BLaER1 (cell line): ENCODE data around the gene SMAD1.

Source experiments
- H3K27ac ChIP-seq: shearing (Covaris generic); formaldehyde crosslinking; 2 replicates; pipeline ENCODE4 v1.8.1; 2022
- H3K27me3 ChIP-seq: shearing (Covaris generic); formaldehyde crosslinking; 2 replicates; pipeline ENCODE4 v1.8.1; 2022
- H3K36me3 ChIP-seq: shearing (Covaris generic); formaldehyde crosslinking; 2 replicates; pipeline ENCODE4 v1.8.1; 2022
- H3K4me1 ChIP-seq: shearing (Covaris generic); formaldehyde crosslinking; 2 replicates; pipeline ENCODE4 v1.8.1; 2022
- H3K4me2 ChIP-seq: shearing (Covaris generic); formaldehyde crosslinking; 2 replicates; pipeline ENCODE4 v1.8.1; 2022
- H3K4me3 ChIP-seq: shearing (Covaris generic); formaldehyde crosslinking; 2 replicates; pipeline ENCODE4 v1.8.1; 2022
- H3K9ac ChIP-seq: shearing (Covaris generic); formaldehyde crosslinking; 2 replicates; pipeline ENCODE4 v1.8.1; 2022
- H3K9me3 ChIP-seq: shearing (Covaris generic); formaldehyde crosslinking; 2 replicates; pipeline ENCODE4 v1.8.1; 2022
- H4K20me1 ChIP-seq: shearing (Covaris generic); formaldehyde crosslinking; 2 replicates; pipeline ENCODE4 v1.8.1; 2022
- Cebpa-rat ChIP-seq: shearing (Covaris generic); IDR thresholded peaks from 2 replicates; pipeline ENCODE4 v1.8.1; 2022

SMAD1 gene

DNA sequence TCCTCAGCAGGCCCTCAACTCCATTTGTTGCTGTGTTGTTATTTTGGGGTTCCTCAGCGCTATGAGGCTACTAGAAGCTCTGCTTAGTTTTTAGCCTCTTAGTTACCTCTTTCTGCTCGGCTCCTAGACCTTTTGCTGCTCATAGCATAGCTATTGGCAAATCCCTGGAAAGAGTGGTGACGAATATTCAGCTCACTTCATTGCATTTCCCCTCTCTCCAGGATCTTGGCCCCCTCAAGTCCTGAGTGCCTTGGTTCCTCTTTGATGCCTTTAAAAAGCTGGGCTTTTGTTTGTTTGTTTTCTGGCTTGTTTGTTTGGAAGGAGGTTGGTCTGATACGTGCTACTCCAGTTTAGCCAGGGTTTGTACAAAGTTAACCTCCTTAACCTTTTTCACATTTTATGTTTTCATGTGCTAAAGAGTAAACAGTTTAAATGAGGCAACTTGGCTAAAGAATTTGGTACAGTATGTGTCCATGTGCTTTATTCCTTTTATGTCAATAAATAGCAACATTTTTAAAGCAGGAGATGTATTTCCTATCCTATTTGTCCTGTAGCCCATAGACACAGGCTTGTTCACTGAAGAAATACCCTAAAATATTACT lies 31.5 kb downstream of the SMAD1 start:
- no peak overlapping the region for H3K4me3 ChIP-seq
- no peak overlapping the region for H3K27ac ChIP-seq
- H3K9ac ChIP-seq, result no peak overlapping the region
- H4K20me1 ChIP-seq, result peaks cover 6% of the 10 kb centered on the region; the same call in 1 of the 2 replicates
- H3K4me2 ChIP-seq, result no peak overlapping the region
- peaks cover 61% of the 10 kb centered on the region for H3K36me3 ChIP-seq
- H3K9me3 ChIP-seq, result peaks cover 44% of the 10 kb centered on the region
- H3K27me3 ChIP-seq, result no peaks in the 10 kb centered on the region
- no peaks in the 10 kb centered on the region; the same call in 1 of the 2 replicates for H3K4me1 ChIP-seq
- TF ChIP-seq Cebpa-rat, result no peak

DNA sequence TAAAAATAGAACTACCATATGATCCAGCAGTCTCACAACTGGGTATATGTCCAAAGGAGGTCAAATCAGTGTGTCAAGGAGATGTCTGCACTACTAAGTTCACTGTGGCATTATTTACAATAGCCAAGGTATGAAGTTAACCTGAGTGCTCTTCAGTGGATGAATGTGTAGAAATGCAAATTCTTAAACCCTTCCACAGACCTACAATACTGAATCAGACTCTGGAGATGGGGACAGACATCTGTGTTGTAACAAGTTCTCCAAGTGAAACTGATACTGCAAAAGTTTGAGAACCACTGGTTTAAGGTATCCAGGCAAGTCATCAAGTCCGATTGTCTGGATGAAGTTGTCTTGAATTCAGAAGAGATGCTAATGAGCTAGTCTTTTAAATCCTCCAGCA lies 38.5 kb downstream of the SMAD1 start:
- no peak overlapping the region for H3K27ac ChIP-seq
- H3K4me2 ChIP-seq, result no peak overlapping the region
- no peak overlapping the region for H3K4me3 ChIP-seq
- TF ChIP-seq Cebpa-rat, result no peak
- no peak overlapping the region for H3K9ac ChIP-seq
- peaks cover 42% of the 10 kb centered on the region for H3K9me3 ChIP-seq
- no peaks in the 10 kb centered on the region for H3K27me3 ChIP-seq
- peaks cover 23% of the 10 kb centered on the region; the same call in 1 of the 2 replicates for H4K20me1 ChIP-seq
- peaks cover 17% of the 10 kb centered on the region for H3K4me1 ChIP-seq
- peaks cover 65% of the 10 kb centered on the region for H3K36me3 ChIP-seq

DNA sequence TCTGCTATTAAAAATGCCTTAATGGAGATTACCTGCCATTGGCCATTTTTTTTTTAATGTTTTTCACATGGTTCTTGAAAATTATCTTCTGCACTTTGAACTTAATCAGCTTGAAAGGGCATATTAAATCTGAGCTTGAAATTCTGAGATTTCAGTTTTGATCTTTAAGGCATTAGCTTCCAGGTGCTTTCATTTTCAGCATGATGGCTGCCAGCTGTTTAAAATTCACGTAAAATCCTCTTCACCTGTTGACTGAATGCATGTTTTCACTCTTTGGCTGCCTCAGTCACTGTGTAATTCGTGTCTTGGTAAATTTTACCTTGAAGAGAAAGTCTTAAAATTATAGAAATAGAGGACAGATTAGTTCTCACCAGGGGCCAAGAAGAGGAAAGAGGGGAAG lies 39.6 kb downstream of the SMAD1 start:
- peaks cover 55% of the 10 kb centered on the region for H3K36me3 ChIP-seq
- H3K27me3 ChIP-seq, result no peaks in the 10 kb centered on the region
- H3K4me3 ChIP-seq, result no peak overlapping the region
- no peak overlapping the region for H3K27ac ChIP-seq
- H3K9ac ChIP-seq, result no peak overlapping the region
- no peak for TF ChIP-seq Cebpa-rat
- H4K20me1 ChIP-seq, result peaks cover 29% of the 10 kb centered on the region; the same call in 1 of the 2 replicates
- peaks cover 42% of the 10 kb centered on the region for H3K9me3 ChIP-seq
- H3K4me1 ChIP-seq, result peaks cover 23% of the 10 kb centered on the region
- H3K4me2 ChIP-seq, result no peak overlapping the region

DNA sequence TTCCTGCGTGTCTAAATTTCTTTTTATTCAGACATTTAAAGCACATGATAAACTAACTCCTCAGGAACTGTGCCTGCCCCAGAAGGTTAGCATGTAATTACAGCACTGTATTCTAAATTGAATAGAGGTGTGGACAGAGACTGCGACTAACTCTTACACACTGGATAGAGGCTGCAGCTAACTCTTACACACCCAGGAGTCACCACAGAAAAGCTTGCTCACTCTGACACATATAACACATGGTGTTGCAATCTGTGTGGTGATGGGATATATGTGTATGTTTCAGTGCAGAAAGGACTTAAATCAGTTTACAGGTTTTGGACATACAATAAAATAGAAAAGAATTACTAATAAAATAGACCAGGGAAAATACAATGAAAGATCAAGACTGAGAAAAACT lies 41.5 kb downstream of the SMAD1 start:
- Histone ChIP-seq H3K36me3 (peaks cover 42% of the 10 kb centered on the region), H3K9ac (no peak overlapping the region), H3K4me3 (no peak overlapping the region), H3K4me1 (peaks cover 23% of the 10 kb centered on the region), H3K27ac (no peak overlapping the region), H4K20me1 (peaks cover 29% of the 10 kb centered on the region; the same call in 1 of the 2 replicates), H3K27me3 (no peaks in the 10 kb centered on the region), H3K4me2 (no peak overlapping the region), H3K9me3 (peaks cover 34% of the 10 kb centered on the region; the same call in 1 of the 2 replicates)
- TF ChIP-seq Cebpa-rat, result no peak

GRCh38 chr4:145524552-145524951 lies 42.9 kb downstream of the SMAD1 start:
- no peak overlapping the region for H3K4me3 ChIP-seq
- H3K4me1 ChIP-seq, result peaks cover 23% of the 10 kb centered on the region
- H3K9me3 ChIP-seq, result peaks cover 28% of the 10 kb centered on the region; the same call in 1 of the 2 replicates
- H3K27ac ChIP-seq, result 0 out of 2 replicates have a peak overlapping the region, but pooled peaks have one; percentile 35
- peaks cover 30% of the 10 kb centered on the region for H3K36me3 ChIP-seq
- H4K20me1 ChIP-seq, result peaks cover 38% of the 10 kb centered on the region; the same call in 1 of the 2 replicates
- 0 out of 2 replicates have a peak overlapping the region, but pooled peaks have one; percentile 3 for H3K9ac ChIP-seq
- TF ChIP-seq Cebpa-rat, result no peak
- H3K27me3 ChIP-seq, result no peaks in the 10 kb centered on the region
- H3K4me2 ChIP-seq, result peak overlapping the region; percentile 41

DNA sequence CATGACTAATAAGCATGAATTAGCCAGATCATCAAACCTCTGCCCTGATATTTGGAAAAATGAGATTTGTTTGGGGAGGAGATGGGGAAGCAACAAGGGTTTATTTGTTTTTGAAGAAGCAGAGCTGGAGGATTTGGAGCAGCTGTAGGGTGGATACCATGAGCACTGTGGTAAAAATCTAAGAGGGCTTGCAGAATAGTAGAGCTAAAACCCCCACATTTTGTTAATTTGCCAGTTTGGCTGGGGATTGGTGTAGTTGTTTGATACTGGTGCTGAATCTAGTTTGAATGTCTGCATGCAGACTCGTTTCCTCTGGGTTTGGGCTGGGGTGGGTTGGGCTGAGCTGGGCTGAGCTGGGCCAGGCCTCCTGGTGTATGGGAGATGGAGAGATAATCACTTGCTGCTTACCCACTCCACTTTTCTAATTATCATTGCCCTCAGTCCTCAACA lies 43.7 kb downstream of the SMAD1 start:
- no peak for TF ChIP-seq Cebpa-rat
- Histone ChIP-seq H3K27ac (no peak overlapping the region), H3K9ac (0 out of 2 replicates have a peak overlapping the region, but pooled peaks have one; percentile 3), H3K36me3 (peaks cover 23% of the 10 kb centered on the region), H3K4me2 (peak overlapping the region; percentile 41), H3K9me3 (peaks cover 20% of the 10 kb centered on the region; the same call in 1 of the 2 replicates), H3K4me1 (peaks cover 23% of the 10 kb centered on the region), H3K4me3 (no peak overlapping the region), H4K20me1 (peaks cover 38% of the 10 kb centered on the region), H3K27me3 (no peaks in the 10 kb centered on the region)

GRCh38 chr4:145527773-145528172 lies 46.1 kb downstream of the SMAD1 start:
- no peak for TF ChIP-seq Cebpa-rat
- peaks cover 32% of the 10 kb centered on the region for H3K4me1 ChIP-seq
- H3K9ac ChIP-seq, result no peak overlapping the region

GRCh38 chr4:145528601-145529000 lies 46.9 kb downstream of the SMAD1 start:
- Histone ChIP-seq H4K20me1 (peaks cover 50% of the 10 kb centered on the region), H3K27me3 (no peaks in the 10 kb centered on the region), H3K4me3 (no peak overlapping the region), H3K4me1 (peaks cover 31% of the 10 kb centered on the region), H3K36me3 (peaks cover 16% of the 10 kb centered on the region), H3K9ac (no peak overlapping the region), H3K27ac (no peak overlapping the region), H3K4me2 (no peak overlapping the region), H3K9me3 (peaks cover 4% of the 10 kb centered on the region; the same call in 1 of the 2 replicates)
- TF ChIP-seq Cebpa-rat, result no peak

More at GRCh38 chr4:145527773-145528172, 46.1 kb downstream of the SMAD1 start:
- Histone ChIP-seq H3K9me3 (peaks cover 5% of the 10 kb centered on the region; the same call in 1 of the 2 replicates), H4K20me1 (peaks cover 51% of the 10 kb centered on the region), H3K36me3 (peaks cover 8% of the 10 kb centered on the region; the same call in 1 of the 2 replicates), H3K4me3 (no peak overlapping the region), H3K27ac (no peak overlapping the region), H3K4me2 (no peak overlapping the region), H3K27me3 (no peaks in the 10 kb centered on the region)

DNA sequence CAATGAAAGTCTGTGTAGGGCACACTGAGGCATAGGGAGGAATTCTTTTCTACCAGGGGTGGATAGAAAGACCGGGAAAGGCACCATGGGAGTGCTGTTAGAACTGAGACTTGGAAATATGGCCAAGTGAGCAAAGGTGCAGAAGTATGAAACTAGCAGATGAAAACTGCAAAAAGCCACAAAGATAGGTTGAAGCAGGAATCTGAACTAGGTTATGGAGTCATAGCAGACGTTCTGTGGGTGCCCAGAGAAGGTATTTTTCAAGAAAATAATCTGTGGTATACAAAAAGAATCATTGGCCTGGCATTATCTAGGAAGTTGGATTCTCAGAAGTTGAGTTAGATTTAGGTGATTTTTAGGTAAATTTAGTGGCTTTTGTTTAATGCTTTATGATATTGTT lies 48.5 kb downstream of the SMAD1 start:
- H3K4me2 ChIP-seq, result no peak overlapping the region
- H3K36me3 ChIP-seq, result peaks cover 23% of the 10 kb centered on the region
- H3K4me1 ChIP-seq, result peaks cover 15% of the 10 kb centered on the region
- H3K4me3 ChIP-seq, result no peak overlapping the region
- TF ChIP-seq Cebpa-rat, result no peak
- H3K9ac ChIP-seq, result no peak overlapping the region
- peaks cover 40% of the 10 kb centered on the region for H4K20me1 ChIP-seq
- no peaks in the 10 kb centered on the region for H3K27me3 ChIP-seq
- no peaks in the 10 kb centered on the region for H3K9me3 ChIP-seq
- H3K27ac ChIP-seq, result no peak overlapping the region

DNA sequence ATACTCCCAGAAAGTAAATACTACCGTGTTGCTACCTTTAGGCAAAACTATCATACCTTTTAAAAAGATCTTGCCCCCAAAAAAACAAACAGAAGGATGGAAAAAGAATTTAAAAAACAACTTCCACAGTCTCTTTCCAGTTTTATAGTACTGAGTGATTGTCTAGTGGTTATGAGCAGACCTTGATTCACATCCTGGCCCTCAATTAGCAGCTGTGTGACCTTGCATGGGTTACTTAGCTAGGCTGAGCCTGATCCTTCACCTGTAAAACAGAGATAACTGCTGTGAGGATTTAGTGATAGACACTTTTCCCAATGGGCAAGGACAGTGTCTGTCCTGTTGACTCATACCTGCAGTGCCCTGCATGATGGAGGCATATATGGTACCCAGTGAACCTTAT lies 49.0 kb downstream of the SMAD1 start:
- peaks cover 23% of the 10 kb centered on the region for H3K36me3 ChIP-seq

More for the DNA sequence above, 49.0 kb downstream of the SMAD1 start:
- TF ChIP-seq Cebpa-rat, result no peak
- no peaks in the 10 kb centered on the region for H3K9me3 ChIP-seq
- no peak overlapping the region for H3K9ac ChIP-seq
- H3K27me3 ChIP-seq, result no peaks in the 10 kb centered on the region
- peaks cover 35% of the 10 kb centered on the region for H4K20me1 ChIP-seq
- H3K27ac ChIP-seq, result no peak overlapping the region
- no peak overlapping the region for H3K4me3 ChIP-seq
- H3K4me1 ChIP-seq, result peaks cover 10% of the 10 kb centered on the region; the same call in 1 of the 2 replicates
- no peak overlapping the region; the same call in 1 of the 2 replicates for H3K4me2 ChIP-seq
